GM21786 (cell line): Measurements from ENCODE around the gene AARS2.

ENCODE experiments used
- ATAC-seq: cut with Tn5 transposase; IDR thresholded peaks from one replicate; pipeline ENCODE4 v1.9.1; 2021; ENCODE audit not compliant: unreplicated experiment

AARS2 gene

GRCh38 chr6:44301782-44302564 is 11.2 kb downstream of the AARS2 start:
- no peak for ATAC-seq

GRCh38 chr6:44301106-44301505 is 12.0 kb downstream of the AARS2 start:
- no peak for ATAC-seq

GRCh38 chr6:44300292-44300823 is 12.8 kb downstream of the AARS2 start:
- no peak for ATAC-seq

DNA sequence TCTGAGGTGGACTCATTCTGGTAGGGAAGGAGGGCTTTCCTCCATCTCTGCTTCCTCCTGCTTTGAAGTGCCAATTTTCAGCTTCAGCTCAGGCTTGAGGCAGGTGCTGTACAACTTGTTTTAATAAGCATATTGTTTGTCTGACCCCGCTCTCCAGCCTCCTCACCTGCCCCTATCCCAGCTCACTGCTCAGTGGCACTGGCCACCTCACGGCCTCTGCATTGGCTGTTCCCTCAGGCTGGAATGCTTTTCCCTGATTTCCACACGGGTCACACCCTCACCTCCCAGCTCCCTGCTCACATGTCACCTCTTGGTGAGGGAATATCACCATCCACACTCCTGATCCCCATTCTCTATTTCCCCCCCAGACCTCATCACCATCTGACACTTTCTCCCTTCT is 14.3 kb downstream of the AARS2 start:
- no peak for ATAC-seq

GRCh38 chr6:44298055-44298803 is 14.9 kb downstream of the AARS2 start:
- no peak for ATAC-seq

GRCh38 chr6:44297063-44298038 is 15.8 kb downstream of the AARS2 start:
- ATAC-seq, result no peak

- no peak for ATAC-seq
Measured at GRCh38 chr6:44294832-44295791, 18.0 kb downstream of the AARS2 start.

GRCh38 chr6:44292661-44293365 is 20.3 kb downstream of the AARS2 start:
- ATAC-seq, result no peak

GRCh38 chr6:44291841-44292240 is 21.3 kb downstream of the AARS2 start:
- no peak for ATAC-seq

DNA sequence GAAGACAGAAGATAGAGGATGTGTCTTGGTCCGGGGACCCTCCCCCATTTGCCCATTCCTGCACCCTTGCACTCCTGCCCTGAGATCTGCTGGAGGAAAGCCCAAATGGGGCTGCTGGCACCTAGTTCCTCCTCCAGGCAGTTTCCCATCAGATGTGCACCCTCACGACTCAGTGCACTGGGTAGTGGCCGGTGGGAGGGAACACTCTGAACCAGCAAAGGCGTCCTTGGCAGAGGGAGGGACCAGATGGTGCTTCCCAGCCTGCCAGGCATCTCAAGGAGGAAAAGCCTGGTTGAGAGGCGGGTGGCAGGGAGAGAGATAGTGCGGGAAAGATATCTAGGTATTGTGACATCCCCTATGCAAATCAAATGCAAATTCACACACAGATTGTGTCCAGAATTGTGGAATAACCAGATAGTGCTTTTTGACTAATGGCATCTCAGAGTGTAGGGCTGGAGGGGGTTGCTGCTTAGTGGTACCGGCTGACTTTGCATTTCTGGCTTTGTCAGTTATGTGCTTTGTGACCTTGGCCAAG is 23.4 kb downstream of the AARS2 start:
- no peak for ATAC-seq

DNA sequence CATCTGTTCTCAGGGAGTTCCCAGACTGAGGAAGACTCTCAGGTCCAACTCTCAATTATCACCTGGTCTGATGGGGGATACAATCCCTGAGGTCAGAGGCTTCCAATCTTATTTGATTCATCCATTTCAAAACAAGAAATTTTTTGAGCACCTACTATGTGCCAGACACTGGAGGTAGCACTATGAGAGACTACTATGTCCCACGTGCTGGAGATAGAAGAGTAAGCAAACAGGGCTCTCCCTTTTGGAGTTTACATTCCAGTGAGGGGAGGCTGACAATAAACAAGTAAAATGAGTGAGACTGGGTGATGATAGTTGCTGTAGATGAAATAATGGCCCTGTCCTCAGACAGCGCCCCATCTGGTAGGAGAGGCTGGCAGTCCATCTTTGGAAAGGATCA is 26.4 kb downstream of the AARS2 start:
- no peak for ATAC-seq

- no peak for ATAC-seq
Measured at GRCh38 chr6:44286285-44286565, 26.9 kb downstream of the AARS2 start.

DNA sequence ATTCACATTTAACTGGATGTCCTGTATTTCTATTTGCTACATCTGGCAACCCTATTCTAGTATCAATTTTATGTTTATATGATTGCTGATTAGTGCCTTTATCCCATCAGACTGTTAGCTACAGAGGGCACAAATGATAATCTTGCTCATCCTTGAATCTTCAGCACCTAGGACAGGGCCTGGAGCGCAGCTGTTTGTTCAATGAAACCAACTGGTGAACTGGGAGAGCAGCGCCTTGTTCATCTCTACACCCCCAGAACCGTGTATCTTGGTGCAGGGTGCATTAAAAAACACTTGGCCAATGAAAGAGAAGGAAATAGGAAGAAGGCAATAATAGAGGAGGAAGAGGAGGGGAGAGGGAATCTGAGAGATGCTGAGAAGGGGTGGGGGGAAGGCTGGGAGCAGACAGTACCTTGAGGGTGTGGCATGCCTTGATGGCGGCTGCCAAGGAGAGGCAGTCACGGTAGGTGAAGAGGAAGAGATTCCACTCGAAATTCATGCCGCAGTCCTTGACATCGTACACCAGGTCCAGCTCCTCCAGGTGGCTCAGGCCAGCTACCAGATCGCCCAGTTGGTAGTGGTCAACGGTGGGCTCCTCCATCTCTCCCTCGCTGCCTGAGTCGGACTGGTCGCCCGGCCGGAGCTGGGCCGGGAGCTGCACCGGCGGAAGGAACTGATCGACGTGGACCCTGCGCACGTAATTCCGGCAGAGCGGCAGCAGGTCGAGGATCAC is 27.4 kb downstream of the AARS2 start:
- no peak for ATAC-seq

GRCh38 chr6:44284867-44285266 is 28.3 kb downstream of the AARS2 start:
- no peak for ATAC-seq

DNA sequence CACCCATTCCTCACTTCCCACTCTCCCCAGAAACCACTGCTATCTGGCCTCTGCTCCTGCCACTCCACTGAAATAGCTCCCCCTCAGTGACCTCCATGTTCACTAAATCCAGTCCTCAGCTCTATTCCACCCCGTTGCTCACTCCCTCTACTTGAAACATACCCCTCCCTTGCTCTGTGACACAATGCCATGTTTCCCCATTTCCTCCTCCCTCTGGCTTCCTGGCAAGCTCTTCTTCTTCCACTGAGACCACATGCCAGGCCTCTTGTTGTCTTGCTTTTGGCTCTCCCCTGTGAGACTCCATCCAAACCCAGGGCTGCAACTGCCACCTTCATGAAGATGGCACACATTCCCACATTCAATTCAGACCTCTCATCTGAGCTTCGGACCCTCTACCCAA is 29.0 kb downstream of the AARS2 start:
- no peak for ATAC-seq

GRCh38 chr6:44278774-44279697 is 34.1 kb downstream of the AARS2 start:
- no peak for ATAC-seq

- no peak for ATAC-seq
Measured at GRCh38 chr6:44278315-44278714, 34.8 kb downstream of the AARS2 start.
